Activated naive CD4-positive, alpha-beta T cell treated with Interleukin-2 at 50 U/mL for 16 hours (primary cell): ENCODE results near the gene STT3A.

Experiments
- DNase-seq: peaks from one replicate; pipeline ENCODE4 v3.0.0-alpha.2; 2020

Gene STT3A

GRCh38 chr11:125670172-125670571, 77.5 kb downstream of the STT3A start:
- DNase-seq = no peak

DNA sequence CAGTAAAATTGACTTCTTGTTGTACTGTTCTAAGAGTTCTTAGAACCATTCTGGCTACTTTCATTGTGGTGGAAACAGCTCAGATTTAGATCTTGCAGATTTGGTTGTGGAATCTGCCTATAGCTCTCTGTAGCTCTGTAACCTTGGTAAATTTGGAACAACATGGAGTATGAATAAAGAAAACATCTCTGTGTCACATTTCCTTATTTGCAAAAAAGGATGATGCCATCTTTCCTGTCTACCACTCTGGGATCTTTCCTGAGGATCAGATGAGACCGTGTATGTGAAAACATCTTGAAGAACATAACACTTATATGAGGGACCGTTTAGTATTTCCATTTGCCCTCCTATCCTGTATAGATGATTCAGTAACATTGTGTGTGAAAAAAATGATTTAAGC, 78.9 kb downstream of the STT3A start:
- no peak for DNase-seq
